ENCODE data around the gene IL17RD. TPM values are rescaled to one million over a fixed set of nuclear protein-coding genes. Genes with fewer than 3 reads are reported as not detected.

IL17RD gene
- total RNA-seq, 2 experiments from 2014 or later: not detected

- no peak overlapping the region for H3K27ac Mint-ChIP-seq
- POLR2A ChIA-PET: interaction anchor here (0.5 kb wide), 1 partner anchor 9 kb away, joined by 3 read pairs; no protein-coding TSS in a partner anchor
- H3K4me3 Mint-ChIP-seq: no peak overlapping the region
Observed at GRCh38 chr3:57184526-57184925, 19.4 kb upstream of the IL17RD start.

GRCh38 chr3:57179580-57180410, 14.6 kb upstream of the IL17RD start:
- no peak for ATAC-seq
- TF ChIP-seq CTCF (IDR thresholded peaks at IDR 0.05): peak; percentile 22
- CTCF ChIA-PET: interaction anchor here (1.3 to 1.9 kb wide), 3 partner anchors 8 to 20 kb away, joined by 3 to 9 read pairs (median 4); no protein-coding TSS in a partner anchor
- Mint-ChIP-seq H3K36me3 (ENCODE audit: low read depth) (no peaks in the 10 kb centered on the region), H3K4me3 (no peak overlapping the region), H3K4me1 (ENCODE audit: low read depth) (no peaks in the 10 kb centered on the region), H3K27ac (no peak overlapping the region), H3K9me3 (no peaks in the 10 kb centered on the region), H3K27me3 (peaks cover 3% of the 10 kb centered on the region)
- intact Hi-C loops (cut with micrococcal nuclease): no loop called here
- POLR2A ChIA-PET: no interaction called here
- no peak for DNase-seq

More at GRCh38 chr3:57184526-57184925, 19.4 kb upstream of the IL17RD start:
- intact Hi-C loops (cut with micrococcal nuclease): no loop called here
- ATAC-seq (no peak), DNase-seq (no peak)
- Mint-ChIP-seq H3K9me3 (no peaks in the 10 kb centered on the region), H3K36me3 (ENCODE audit: low read depth) (no peaks in the 10 kb centered on the region), H3K27me3 (peaks cover 3% of the 10 kb centered on the region), H3K4me1 (ENCODE audit: low read depth) (no peaks in the 10 kb centered on the region)
- no peak for TF ChIP-seq CTCF (IDR thresholded peaks at IDR 0.05)
- CTCF ChIA-PET: interaction anchor here (1.1 kb wide), 1 partner anchor 10 kb away, joined by 3 read pairs; no protein-coding TSS in a partner anchor

GRCh38 chr3:57176045-57176444, 10.9 kb upstream of the IL17RD start:
- peaks cover 7% of the 10 kb centered on the region for H3K27me3 Mint-ChIP-seq
- no peaks in the 10 kb centered on the region for H3K4me1 Mint-ChIP-seq (ENCODE audit: low read depth)
- CTCF ChIA-PET: no interaction called here
- H3K9me3 Mint-ChIP-seq: no peaks in the 10 kb centered on the region
- no peak overlapping the region for H3K27ac Mint-ChIP-seq
- no peak for DNase-seq
- TF ChIP-seq CTCF (IDR thresholded peaks at IDR 0.05): no peak
- H3K4me3 Mint-ChIP-seq: no peak overlapping the region
- no peaks in the 10 kb centered on the region for H3K36me3 Mint-ChIP-seq (ENCODE audit: low read depth)
- intact Hi-C loops (cut with micrococcal nuclease): no loop called here
- no peak for ATAC-seq
- POLR2A ChIA-PET: no interaction called here

- H3K36me3 Mint-ChIP-seq (ENCODE audit: low read depth): no peaks in the 10 kb centered on the region
- no peak for TF ChIP-seq CTCF (IDR thresholded peaks at IDR 0.05)
- ChIA-PET POLR2A (no interaction called here), CTCF (interaction anchor here (0.8 kb wide), 1 partner anchor 46 kb away, joined by 3 read pairs; no protein-coding TSS in a partner anchor)
- DNase-seq: no peak
- no peak overlapping the region for H3K27ac Mint-ChIP-seq
- H3K4me1 Mint-ChIP-seq (ENCODE audit: low read depth): peaks cover 5% of the 10 kb centered on the region
- no peaks in the 10 kb centered on the region for H3K9me3 Mint-ChIP-seq
- H3K4me3 Mint-ChIP-seq: no peak overlapping the region
- H3K27me3 Mint-ChIP-seq: peaks cover 21% of the 10 kb centered on the region
- no peak for ATAC-seq
- intact Hi-C loops (cut with micrococcal nuclease): no loop called here
Observed at GRCh38 chr3:57173687-57174086, 8.5 kb upstream of the IL17RD start.

GRCh38 chr3:57170946-57171345, 5.8 kb upstream of the IL17RD start:
- ChIA-PET POLR2A (interaction anchor here (1.0 kb wide), 1 partner anchor 764 kb away, joined by 3 read pairs; no protein-coding TSS in a partner anchor), CTCF (interaction anchor here (0.6 to 2.9 kb wide), 28 partner anchors 8 to 425 kb away, joined by 3 to 21 read pairs (median 3); partner anchors contain the start of gene APPL1)
- H3K36me3 Mint-ChIP-seq (ENCODE audit: low read depth): no peaks in the 10 kb centered on the region
- TF ChIP-seq CTCF (IDR thresholded peaks at IDR 0.05): no peak
- H3K4me1 Mint-ChIP-seq (ENCODE audit: low read depth): peaks cover 5% of the 10 kb centered on the region
- no peak overlapping the region for H3K27ac Mint-ChIP-seq
- H3K4me3 Mint-ChIP-seq: no peak overlapping the region
- intact Hi-C loops (cut with micrococcal nuclease): no loop called here
- ATAC-seq (no peak), DNase-seq (no peak)
- H3K27me3 Mint-ChIP-seq: peaks cover 42% of the 10 kb centered on the region
- no peaks in the 10 kb centered on the region for H3K9me3 Mint-ChIP-seq
